HG03045 (cell line): ENCODE data around the gene RNF138.
"Not testable (repeated sequence)": the region's sequence is repeated elsewhere in the genome, so short reads cannot be mapped to it uniquely, and the experiment has no call there.

Source experiments
- ATAC-seq: cut with Tn5 transposase; IDR thresholded peaks from one replicate; pipeline ENCODE4 v1.9.1; 2021; ENCODE audit warnings: mild to moderate bottlenecking, moderate library complexity; ENCODE audit not compliant: unreplicated experiment

The RNF138 gene

DNA sequence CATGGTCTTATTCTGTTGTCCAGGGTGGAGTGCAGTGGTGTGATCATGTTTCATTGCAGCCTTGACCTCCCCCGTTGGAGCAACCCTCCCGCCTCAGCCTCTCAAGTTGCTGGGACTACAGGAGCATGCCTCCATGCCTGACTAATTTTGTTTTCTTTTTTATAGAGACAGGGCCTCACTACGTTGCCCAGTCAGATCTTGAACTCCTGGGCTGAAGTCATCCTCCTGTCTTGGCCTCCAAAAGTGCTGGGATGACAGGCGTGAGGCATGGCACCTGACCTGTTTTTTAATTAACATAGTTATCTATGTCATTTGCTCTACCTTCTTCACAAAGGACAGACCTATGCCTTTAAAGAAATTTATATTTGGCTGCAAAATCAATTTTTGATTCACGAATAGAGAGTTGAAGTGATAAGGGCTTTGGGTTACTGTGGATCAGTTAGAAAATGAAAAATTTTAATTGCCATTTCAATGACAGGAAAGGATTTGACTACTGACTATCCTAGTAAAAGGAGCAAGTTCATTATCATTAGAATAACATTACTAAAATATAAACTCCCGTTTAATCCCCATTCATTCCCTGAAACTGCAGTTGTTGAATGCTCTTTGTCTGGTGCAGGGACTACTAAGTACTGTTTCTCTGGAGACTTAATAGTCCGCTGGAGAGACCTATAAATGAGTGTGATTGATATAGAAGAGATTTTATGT lies 3.7 kb downstream of the RNF138 start:
- ATAC-seq, result no peak

GRCh38 chr18:32095900-32096229 lies 4.2 kb downstream of the RNF138 start:
- no peak for ATAC-seq

DNA sequence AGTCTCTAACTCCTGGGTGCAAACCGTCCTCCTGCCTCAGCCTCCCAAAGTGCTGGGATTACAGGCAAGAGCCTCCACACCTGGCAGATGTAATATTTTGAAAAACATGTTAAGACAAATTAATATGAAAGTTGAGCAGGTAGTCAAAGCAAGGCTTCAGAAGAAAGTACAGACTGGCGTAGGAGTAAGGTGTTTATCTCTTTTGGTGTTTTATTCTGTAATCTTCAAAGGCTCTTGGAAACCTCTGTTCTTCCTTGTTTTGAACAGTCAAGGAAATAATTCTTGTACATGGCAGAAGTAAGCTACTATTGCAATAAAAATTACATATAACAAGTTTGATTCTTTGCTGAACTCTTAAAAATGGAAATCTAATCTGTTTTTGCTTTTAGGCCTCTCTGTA lies 5.3 kb downstream of the RNF138 start:
- ATAC-seq, result no peak

GRCh38 chr18:32104516-32104915 lies 12.8 kb downstream of the RNF138 start:
- no peak for ATAC-seq

GRCh38 chr18:32110005-32110404 lies 18.3 kb downstream of the RNF138 start:
- no peak for ATAC-seq

GRCh38 chr18:32111706-32112105 lies 20.0 kb downstream of the RNF138 start:
- ATAC-seq, result no peak

GRCh38 chr18:32112826-32113225 lies 21.2 kb downstream of the RNF138 start:
- ATAC-seq, result no peak

GRCh38 chr18:32114293-32114942 lies 22.7 kb downstream of the RNF138 start:
- ATAC-seq, result no peak

- no peak for ATAC-seq
Measured at GRCh38 chr18:32122039-32122438, 30.4 kb downstream of the RNF138 start.

DNA sequence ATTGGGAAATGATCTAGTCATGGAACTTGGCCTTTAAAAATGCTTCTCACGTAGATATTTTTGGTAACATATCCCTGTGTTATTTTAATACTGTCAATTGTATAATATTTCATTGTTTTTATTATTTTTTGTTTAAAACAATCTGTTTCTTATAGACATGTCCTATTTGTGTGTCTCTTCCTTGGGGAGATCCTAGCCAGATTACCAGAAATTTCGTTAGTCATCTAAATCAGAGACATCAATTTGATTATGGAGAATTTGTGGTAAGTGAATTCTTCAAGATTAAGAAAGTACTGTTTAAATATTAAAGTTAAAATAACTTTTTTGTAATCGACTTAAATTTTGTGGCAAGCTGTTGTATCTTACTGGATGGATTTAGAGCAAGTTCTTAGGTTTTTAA lies 34.9 kb downstream of the RNF138 start:
- no peak for ATAC-seq

DNA sequence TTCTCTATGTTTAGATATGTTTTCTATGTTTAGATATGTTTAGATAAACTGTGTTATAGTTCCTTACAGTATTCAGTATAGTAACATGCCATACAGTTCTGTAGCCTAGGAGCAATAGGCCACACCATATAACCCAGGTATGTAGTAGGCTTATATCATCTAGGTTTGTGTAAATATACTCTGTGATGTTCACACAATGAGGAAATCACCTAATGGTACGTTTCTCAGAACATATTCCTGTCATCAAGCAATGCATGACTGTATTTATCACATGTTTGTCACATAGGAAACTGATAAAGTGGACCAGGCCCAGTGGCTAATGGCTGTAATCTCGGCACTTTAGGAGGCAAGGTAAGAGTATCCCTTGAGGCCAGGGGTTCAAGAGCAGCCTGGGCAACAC lies 44.0 kb downstream of the RNF138 start:
- ATAC-seq, result no peak

GRCh38 chr18:32138332-32138982 lies 46.8 kb downstream of the RNF138 start:
- ATAC-seq, result no peak

DNA sequence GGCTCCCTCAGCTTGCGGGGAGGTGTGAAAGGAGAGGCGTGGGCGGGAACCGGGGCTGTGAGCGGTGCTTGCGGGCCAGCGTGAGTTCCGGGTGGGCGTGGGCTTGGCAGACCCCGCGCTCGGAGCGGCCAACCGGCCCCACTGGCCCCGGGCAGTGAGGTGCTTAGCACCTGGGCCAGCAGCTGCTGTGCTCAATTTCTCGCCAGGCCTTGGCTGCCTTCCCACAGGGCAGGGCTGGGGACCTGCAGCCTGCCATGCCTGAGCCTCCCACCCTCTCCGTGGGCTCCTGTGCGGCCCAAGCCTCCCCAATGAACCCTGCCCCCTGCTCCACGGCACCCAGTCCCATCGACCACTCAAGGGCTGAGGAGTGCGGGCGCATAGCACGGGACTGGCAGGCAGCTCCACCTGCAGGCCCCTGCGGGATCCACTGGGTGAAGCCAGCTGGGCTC lies 48.2 kb downstream of the RNF138 start:
- ATAC-seq, result no peak

DNA sequence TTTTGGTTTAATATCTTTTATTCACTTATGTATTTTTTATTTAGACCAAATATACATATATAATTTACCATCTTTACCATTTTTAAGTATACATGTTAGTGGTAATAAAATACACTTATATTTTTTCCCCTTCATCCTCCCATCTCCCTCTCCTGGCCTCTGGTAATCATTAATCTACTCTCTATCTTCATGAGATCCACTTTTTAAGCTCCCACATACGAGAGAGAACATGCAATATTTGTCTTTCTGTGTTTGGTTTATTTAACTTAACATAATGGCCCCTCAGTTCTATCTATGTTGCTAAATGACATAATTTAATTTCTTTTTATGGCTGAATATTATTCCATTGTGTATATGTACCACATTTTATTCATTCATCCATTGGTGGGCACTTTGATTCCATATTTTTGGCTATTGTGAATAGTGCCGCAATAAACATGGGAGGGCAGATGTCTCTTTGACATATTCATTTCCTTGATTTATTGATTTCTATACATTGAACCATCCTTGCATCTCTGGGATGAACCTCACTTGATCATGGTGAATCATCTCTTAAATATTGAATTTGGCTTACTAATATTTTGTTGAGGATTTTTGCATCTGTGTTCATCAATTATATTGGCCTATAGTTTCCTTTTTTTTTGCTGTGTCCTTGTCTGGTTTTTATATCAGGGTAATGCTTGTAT lies 56.7 kb downstream of the RNF138 start:
- ATAC-seq, result no peak

DNA sequence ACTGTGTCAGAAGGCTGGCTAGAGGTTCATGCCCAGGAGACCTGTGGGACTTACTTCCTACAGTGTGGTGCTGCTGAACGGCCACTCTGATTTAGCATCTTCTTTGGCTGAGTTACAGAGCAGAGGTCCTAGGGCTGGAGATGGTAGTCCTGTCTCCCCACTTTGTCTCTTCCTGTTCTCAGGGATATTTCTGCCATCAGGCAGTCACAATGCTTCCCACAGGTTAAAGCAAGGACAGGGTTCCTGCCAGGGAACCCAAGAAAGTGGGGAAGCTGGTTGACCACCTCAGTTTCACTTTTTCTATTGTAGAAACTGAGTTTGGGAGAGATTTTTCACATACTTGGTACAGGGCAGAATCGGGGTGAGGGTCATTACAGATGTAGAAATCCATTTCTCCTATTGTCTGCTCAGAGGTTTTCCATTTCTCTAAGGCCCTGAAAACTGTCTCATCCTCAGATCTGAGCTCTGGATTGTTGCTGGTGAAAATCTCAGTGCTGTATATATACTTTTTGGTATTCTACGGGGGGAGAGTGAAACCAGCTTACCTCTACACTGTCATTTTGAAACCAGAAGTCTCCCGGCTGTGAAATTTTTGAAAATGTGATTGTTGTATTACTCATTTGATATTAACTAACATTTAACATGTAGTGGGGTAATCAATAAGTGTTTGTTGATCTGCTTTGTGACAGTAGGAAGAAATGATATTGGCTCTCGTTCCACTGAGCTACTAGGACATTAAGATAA lies 61.2 kb downstream of the RNF138 start:
- peak; percentile 58 for ATAC-seq

DNA sequence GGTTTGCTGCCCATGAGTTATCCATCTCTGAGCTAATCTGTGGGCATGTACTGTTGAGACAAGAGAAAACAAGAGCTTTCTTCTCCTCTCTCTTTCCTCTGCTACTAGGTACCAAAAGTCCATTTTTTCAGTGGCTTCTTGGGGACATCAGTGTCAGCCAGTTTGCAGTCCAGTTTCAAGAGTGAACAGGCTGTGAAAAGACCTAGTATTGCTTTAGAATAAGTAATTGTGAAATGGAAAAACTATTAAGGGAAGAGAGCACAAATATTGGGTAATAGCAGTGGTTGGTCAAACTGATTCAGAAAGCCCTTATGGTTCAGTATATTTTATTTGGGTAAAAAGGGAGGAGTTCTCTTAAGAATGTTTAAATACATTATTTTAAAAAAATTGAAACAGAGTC lies 65.2 kb downstream of the RNF138 start:
- no peak for ATAC-seq

DNA sequence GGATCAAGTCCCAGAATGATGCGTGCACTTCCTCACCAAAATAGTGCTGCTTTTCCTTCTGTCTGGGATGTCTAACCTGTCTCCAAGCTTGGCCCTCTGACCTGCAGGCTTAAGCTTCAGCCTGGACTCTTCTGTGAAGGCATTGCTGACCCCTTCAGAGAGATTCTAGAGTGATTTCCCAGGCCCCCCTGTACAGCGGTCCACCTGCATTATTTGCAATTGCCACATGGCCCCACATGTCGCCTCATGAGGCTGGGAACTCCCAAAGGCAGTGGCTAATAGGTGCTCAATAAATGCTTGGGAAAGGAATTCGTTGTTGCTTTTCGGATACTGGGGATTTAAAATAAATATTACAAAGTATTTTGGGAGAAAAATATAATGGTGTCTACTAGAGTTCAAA lies 65.9 kb downstream of the RNF138 start:
- no peak for ATAC-seq

GRCh38 chr18:32158108-32158624 lies 66.5 kb downstream of the RNF138 start:
- ATAC-seq, result peak; percentile 97

- ATAC-seq, result not testable (repeated sequence)
Measured at GRCh38 chr18:32158631-32159030, 67.0 kb downstream of the RNF138 start.

DNA sequence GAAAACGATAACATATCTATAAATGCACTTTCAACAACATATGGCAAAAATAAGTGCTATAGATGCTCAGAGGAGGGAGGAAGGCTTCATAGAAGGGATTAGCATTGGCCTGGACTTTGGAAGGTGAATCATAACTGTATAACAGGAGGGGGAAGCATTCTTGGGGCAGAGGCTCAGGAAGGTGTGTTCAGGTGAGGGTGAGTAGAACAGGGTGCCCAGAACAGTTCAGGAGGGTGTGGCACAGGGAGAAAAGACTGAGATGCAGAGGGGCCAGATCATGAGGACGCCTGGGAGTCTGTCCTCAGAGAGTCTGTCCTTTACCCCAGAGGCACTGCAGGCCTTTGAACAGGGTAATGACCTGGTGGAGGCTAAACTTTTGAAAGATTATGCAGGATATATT lies 68.9 kb downstream of the RNF138 start:
- no peak for ATAC-seq
